ENCODE data around the gene HSPA9. TPM values are rescaled to one million over a fixed set of nuclear protein-coding genes. Genes with fewer than 3 reads are reported as not detected.

HSPA9 gene
- total RNA-seq, 2 experiments from 2014 or later, result 290 to 362 TPM

GRCh38 chr5:138577452-138577851 is 2.3 kb upstream of the HSPA9 start:
- peaks cover 27% of the 10 kb centered on the region for H3K36me3 ChIP-seq (ENCODE audit: insufficient read depth, low read length)
- H3K4me3 ChIP-seq (ENCODE audit: low read depth, low read length, poor library complexity, severe bottlenecking), result no peak overlapping the region
- POLR2A ChIA-PET, result no interaction called here
- H2AFZ ChIP-seq (ENCODE audit: low read length), result peak overlapping the region; percentile 52
- H4K20me1 ChIP-seq (ENCODE audit: insufficient read depth, low read length), result peaks cover 15% of the 10 kb centered on the region
- H3K4me2 ChIP-seq (ENCODE audit: low read length), result peak overlapping the region; percentile 13; the same call in 1 of the 2 replicates
- H3K79me2 ChIP-seq (ENCODE audit: insufficient read depth, low read depth, low read length), result peaks cover 27% of the 10 kb centered on the region
- DNase-seq (ENCODE audit: low spot score), result peak; percentile 20
- intact Hi-C loops (cut with micrococcal nuclease; ENCODE audit: unreplicated experiment), result loop anchor here (5.0 to 10.0 kb wide), 4 partner anchors 543 to 815 kb away; partner anchors contain the start of genes FAM13B and MATR3
- TF ChIP-seq EZH2phosphoT487 (IDR thresholded peaks at IDR 0.05; ENCODE audit: borderline replicate concordance, low read depth, low read length) (no peak), CTCF (conservative IDR thresholded peaks at IDR 0.05; ENCODE audit: low read length) (no peak)
- H3K4me1 ChIP-seq (ENCODE audit: insufficient read depth, low read length, poor library complexity, severe bottlenecking), result peaks cover 31% of the 10 kb centered on the region
- no TSS peak for BruUV-seq (replicated peaks)
- no peaks in the 10 kb centered on the region for H3K9me3 ChIP-seq (ENCODE audit: low read length)
- H3K27ac ChIP-seq (ENCODE audit: low read depth, low read length, poor library complexity, severe bottlenecking), result no peak overlapping the region
- no peaks in the 10 kb centered on the region for H3K9me2 ChIP-seq (ENCODE audit: insufficient read depth, low read length)
- CTCF ChIA-PET (ENCODE audit: unreplicated experiment), result no interaction called here

- Histone ChIP-seq H3K27ac (ENCODE audit: low read depth, low read length, poor library complexity, severe bottlenecking) (peak overlapping the region; percentile 80), H3K4me3 (ENCODE audit: low read depth, low read length, poor library complexity, severe bottlenecking) (peak overlapping the region; percentile 95), H3K4me2 (ENCODE audit: low read length) (peak overlapping the region; percentile 79), H3K79me2 (ENCODE audit: insufficient read depth, low read depth, low read length) (peaks cover 51% of the 10 kb centered on the region), H3K9me3 (ENCODE audit: low read length) (no peaks in the 10 kb centered on the region), H3K9me2 (ENCODE audit: insufficient read depth, low read length) (no peaks in the 10 kb centered on the region), H3K36me3 (ENCODE audit: insufficient read depth, low read length) (peaks cover 53% of the 10 kb centered on the region), H4K20me1 (ENCODE audit: insufficient read depth, low read length) (peaks cover 27% of the 10 kb centered on the region), H2AFZ (ENCODE audit: low read length) (peak overlapping the region; percentile 79; the same call in 1 of the 2 replicates), H3K4me1 (ENCODE audit: insufficient read depth, low read length, poor library complexity, severe bottlenecking) (peaks cover 31% of the 10 kb centered on the region)
- ChIA-PET CTCF (ENCODE audit: unreplicated experiment) (interaction anchor here (0.7 kb wide), 1 partner anchor 10 kb away, joined by 3 read pairs; no protein-coding TSS in a partner anchor), POLR2A (interaction anchor here (0.6 to 2.0 kb wide), 8 partner anchors 8 to 82 kb away, joined by 3 to 9 read pairs (median 4); partner anchors contain the start of gene ETF1)
- no peak for DNase-seq (ENCODE audit: low spot score)
- TF ChIP-seq CTCF (conservative IDR thresholded peaks at IDR 0.05; ENCODE audit: low read length) (no peak), EZH2phosphoT487 (IDR thresholded peaks at IDR 0.05; ENCODE audit: borderline replicate concordance, low read depth, low read length) (no peak)
- intact Hi-C loops (cut with micrococcal nuclease; ENCODE audit: unreplicated experiment), result loop anchor here (1.0 to 10.0 kb wide), 6 partner anchors 31 to 818 kb away; partner anchors contain the start of genes CDC23, ETF1, FAM13B and MATR3
- no TSS peak for BruUV-seq (replicated peaks)
Measured at GRCh38 chr5:138574744-138575193, 432 bp downstream of the HSPA9 start.

Measured in OCI-LY7 (cell line).